ENCODE data around the gene CNTN5.
A peak's percentile ranks its signal among the peaks of the same experiment; 100 is the strongest.

CNTN5 gene

DNA sequence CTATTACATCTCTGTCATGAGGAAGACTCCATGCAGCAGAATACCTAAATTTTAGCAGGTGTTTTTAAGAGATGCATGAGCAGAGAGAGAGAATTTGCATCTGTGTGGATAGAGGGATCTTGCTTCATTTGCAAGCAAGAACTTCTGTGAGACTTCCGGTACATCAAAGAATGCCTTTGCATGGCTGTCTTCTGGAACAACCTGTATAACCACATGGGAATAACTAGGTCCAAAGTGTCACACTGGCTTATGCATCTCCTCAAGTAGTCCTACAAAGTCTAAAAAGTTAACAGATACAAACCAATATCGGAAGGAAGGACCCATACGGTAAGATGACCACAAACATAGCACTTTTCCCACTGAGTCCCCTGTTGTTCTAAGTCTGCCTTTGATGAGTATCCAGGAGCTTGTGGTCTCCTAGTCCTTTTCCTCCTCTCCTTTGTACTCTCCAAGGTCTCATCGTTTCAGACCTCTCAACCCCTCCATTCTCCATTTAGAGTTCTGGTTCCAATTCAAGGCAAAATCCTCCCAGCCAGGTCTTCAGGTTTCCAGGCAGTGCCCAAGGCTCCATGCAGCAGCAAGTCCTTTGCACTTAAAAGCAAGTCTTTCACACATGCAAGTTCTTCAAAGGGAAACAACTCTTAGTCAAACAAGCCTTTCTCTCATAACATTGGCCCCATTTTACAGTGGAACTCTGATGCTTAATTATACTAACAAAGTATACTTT, 1084.7 kb downstream of the CNTN5 start:
- DNase-seq, result no peak

- DNase-seq, result no peak
Observed at GRCh38 chr11:100105982-100106358, 1085.2 kb downstream of the CNTN5 start.

GRCh38 chr11:100119176-100119575, 1098.4 kb downstream of the CNTN5 start:
- DNase-seq, result no peak

GRCh38 chr11:100133114-100133513, 1112.4 kb downstream of the CNTN5 start:
- no peak for DNase-seq

DNA sequence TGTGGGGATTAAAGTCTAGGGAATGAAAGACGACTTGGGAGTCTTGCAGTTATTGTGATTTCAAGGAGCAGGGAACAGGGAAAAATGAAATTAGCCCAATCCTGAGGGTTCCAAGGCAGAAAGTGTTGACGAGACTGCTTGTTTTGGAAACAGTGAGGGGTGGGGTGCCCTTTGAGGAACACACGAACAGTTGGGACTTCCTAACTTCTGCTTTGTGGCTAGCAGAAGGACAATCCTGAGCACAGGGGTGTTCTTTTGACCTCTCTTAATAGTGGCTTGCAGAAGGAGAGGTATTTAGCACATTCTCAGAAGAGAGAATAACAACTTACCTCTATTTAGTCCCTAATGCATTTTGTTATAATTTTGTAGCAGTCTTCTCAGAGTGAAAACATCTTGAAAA, 1120.5 kb downstream of the CNTN5 start:
- DNase-seq, result no peak

- DNase-seq, result peak; percentile 42
Observed at GRCh38 chr11:100151944-100152343, 1131.2 kb downstream of the CNTN5 start.

- DNase-seq, result peak; percentile 5
Observed at GRCh38 chr11:100152766-100153165, 1132.0 kb downstream of the CNTN5 start.

DNA sequence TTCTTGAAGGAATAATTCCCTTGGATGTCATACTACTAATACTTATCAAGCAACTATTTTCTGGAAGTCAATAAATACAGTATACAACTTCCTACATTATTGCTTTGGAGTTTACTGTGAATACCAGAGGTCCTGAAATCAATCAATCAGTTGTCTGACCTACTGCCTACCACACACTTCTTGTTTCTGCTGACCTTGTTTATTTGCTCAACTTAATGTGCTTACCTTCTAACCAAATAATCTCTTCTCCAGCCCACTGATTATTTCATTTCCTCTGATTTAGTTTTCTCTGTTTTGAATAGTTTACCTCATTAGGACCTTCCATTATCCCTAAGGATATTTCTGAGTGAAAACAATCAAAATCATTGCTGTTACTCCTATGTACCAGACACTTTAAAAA, 1142.7 kb downstream of the CNTN5 start:
- no peak for DNase-seq

DNA sequence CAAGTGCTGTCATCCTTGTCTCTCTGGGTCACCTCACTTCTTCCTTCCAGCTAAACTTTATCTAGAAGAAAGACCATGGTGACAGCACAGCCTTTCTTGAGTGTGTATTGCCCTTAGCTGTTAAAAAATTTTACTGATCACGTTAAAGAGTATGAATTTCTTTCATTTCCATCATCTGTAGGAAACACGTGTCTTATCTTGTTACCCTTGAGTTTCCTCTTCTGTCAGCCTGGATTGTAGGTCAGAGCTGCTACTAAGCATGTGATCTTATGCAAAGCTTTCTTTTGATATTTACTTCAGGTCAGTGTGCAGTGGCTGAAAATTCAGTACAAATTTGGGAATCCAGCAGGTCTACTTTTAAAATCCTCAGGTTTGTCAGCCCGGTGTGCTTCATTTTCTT, 1154.1 kb downstream of the CNTN5 start:
- DNase-seq, result no peak

DNA sequence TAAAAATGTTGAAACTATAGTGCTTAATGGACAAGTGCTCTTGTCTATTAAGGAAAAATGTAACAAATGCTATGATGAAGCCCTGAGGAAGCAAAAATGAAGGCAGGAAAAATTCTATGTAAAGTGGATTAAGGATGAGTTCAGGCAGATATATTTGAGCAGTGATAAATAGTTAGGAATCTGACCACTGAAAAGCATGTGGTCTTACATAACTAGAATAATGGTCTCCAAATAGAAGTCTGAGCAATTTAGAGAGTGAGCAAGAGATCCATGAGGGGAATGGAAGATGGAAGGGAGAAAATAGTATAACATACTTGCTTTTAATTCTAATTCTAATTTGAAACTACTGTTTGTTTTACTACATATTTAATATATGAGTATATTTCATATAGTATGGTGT, 1155.7 kb downstream of the CNTN5 start:
- DNase-seq, result peak; percentile 30

DNA sequence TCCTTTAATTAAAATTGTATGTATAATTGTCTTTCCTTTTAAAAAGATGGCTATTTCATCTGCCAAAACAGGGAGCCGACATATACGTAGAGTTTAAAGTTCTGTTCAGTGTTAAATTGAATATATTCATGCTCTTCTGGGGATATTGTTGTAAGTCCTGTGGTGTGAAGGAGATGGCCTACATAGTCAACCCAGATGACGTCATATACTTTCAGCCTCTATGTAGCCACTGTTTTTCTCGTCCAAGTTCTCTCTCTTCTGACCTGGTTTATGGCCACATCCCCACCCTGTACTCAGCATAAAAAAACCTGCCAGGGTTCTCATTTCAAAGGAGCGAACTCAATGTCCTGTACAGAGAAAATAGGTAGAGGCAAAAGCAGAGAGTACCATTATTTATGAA, 1156.9 kb downstream of the CNTN5 start:
- no peak for DNase-seq

DNA sequence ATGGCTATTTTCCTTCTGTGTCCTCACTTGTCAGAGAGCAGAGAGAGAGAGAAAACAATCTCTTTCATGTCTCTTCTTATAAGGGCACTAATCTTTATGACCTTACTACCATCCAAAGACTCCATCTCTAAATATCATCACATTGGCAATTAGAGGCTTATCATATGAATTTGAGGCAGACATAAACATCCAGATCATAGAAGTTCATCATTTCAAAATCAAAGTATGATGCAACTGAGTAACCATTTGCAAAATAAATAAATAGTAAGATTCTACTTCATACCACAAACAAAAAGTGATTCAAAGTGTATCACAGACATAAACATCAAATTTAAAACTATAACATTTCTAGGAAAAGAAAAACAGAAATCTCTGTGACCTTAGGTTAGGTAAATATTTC, 1161.6 kb downstream of the CNTN5 start:
- DNase-seq, result no peak

GRCh38 chr11:100182927-100183326, 1162.2 kb downstream of the CNTN5 start:
- DNase-seq, result no peak

DNA sequence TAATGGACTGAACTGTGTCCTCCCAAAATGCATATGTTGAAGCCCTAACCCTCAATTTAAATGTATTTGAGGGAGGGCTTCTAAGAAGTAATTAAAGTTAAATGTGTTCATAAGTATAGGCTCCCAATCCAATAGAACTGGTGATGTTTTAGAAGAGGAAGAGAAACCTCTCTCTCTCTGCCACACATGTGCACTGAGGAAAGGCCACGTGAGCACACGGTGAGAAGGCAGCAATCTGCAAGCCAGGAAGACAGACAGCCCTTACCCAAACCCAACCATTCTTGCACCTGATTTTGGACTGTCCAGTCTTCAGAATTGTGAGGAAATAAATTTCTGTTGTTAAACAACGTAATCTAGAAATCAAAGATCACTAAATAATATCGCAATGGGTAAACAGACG, 1164.8 kb downstream of the CNTN5 start:
- no peak for DNase-seq

GRCh38 chr11:100188137-100188783, 1167.5 kb downstream of the CNTN5 start:
- DNase-seq, result no peak

DNA sequence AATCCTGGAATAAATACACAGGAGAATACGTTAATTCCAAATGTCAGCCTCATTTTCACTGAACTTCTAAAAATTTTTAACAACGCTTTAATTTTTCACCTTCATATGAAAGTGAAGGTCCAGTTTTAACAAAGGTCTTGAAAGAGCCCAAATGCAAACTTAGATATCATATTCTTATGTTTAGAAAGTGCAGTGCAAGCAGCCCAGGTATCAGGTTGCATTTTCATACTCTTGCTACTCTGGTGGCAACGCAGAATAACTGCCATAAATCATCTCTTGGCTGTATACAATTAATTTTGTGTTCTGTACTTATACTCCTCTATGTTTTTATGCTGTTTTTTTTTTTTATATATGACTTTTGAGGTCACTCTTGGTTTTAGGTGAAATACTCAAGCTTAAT, 1169.6 kb downstream of the CNTN5 start:
- DNase-seq, result no peak

- DNase-seq, result no peak
Observed at GRCh38 chr11:100192181-100192580, 1171.4 kb downstream of the CNTN5 start.

GRCh38 chr11:100203789-100204188, 1183.0 kb downstream of the CNTN5 start:
- DNase-seq, result peak; percentile 6

DNA sequence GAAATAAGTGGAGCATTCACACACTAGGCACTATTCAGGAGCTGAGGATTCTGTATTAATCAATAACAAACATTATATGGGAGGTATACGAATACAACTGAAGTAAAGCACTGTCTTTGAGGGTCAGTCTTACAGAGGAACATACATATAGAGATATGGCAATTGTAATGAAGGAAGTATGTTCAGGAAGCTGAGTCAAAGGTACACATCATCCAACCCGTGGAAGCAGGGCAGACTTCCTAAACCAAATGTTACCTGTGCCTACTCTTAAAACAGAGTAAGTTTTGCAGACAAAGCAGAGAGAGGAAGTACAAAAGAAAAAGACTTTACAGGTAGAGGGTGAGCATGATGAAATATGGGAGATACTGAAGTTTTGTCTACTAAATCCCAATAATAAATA, 1185.2 kb downstream of the CNTN5 start:
- DNase-seq, result no peak

- no peak for DNase-seq
Observed at GRCh38 chr11:100208207-100208606, 1187.5 kb downstream of the CNTN5 start.

GRCh38 chr11:100214791-100215190, 1194.0 kb downstream of the CNTN5 start:
- no peak for DNase-seq

DNA sequence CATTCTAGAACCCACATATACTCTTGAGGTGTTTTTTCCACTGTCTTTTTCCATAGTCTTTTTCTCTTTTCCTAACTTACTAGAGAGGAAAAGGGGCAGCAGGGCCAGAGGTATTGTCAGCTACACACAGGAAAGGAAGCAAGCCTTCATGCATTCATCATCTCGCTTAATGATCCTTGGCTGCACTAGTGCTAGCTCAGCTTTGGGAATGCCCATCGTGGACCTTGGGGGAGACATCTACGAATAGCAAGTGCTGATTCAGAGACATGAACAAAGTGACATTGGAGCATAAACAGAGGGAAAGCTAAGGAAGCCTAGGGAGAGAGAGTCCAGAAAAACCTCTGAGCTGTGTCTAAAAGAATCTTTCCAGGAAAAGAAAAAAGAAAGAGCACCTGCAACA, 1200.1 kb downstream of the CNTN5 start:
- no peak for DNase-seq

GRCh38 chr11:100221791-100222190, 1201.0 kb downstream of the CNTN5 start:
- no peak for DNase-seq

DNA sequence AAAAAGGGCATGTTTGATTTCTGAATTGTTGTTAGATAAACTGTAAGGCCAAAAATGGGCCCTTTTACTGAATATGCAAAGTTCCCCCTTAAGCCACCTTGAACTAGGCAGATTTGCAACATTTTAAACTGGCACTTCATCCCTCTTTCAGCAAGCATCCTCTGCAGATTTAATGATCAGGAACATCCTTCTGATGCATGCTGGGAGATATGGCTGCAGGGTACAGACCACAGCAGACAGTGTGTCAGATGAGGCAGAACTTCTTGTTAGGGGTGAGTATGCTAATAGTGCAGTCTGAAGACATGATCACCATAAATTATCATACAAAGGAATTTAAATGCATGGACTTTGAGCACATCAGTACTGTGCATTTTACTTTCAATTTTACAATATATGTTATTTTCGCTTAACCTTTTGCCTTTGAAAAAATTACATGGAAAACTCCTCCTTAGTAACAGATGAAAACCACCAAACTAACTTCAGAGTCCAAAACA, 1203.8 kb downstream of the CNTN5 start:
- no peak for DNase-seq

All from fibroblast of skin of back (primary cell).